NCI-H2107 (cell line): ENCODE measurements around the gene CRACR2A.

Experiments
- DNase-seq: peaks from one replicate; lab custom pipeline; 2025; lab: John Stamatoyannopoulos, UW

CRACR2A gene

DNA sequence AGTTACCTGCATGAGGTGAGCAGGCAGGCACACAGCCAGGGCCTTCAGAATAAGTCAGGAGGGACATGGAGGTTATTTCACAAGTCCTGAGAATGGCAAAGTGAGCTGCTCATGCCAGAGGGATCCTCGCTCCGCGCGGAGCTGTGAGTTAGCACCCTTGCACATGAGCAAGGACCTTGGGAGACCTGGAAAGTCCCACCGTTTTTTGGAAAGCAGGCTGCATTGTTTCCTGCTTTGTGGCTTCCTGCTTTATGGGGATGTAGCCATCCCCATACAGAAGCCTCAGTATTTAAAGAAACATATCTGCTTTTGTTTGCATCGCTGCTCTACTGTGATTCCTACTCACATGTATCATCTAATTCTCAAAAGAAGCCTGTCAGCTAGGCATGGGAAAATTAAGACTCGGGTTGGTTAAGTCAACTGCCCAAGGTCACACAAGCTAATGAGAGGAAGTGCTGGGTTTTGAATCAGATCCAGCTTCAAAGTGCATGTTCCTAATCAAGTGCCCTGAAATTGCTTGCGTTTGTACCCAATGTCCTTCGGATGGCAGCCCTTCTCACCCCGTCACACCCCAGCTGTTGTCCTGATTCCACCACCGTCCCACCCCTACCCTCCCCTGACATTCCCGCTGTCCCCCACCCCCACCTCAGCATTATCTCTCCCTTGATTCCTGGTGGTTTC, 106.2 kb downstream of the CRACR2A start:
- no peak for DNase-seq

- no peak for DNase-seq
Observed at GRCh38 chr12:3645091-3645490, 107.8 kb downstream of the CRACR2A start.

GRCh38 chr12:3644104-3644503, 108.8 kb downstream of the CRACR2A start:
- no peak for DNase-seq

GRCh38 chr12:3641428-3642018, 111.4 kb downstream of the CRACR2A start:
- no peak for DNase-seq

GRCh38 chr12:3636328-3636727, 116.6 kb downstream of the CRACR2A start:
- no peak for DNase-seq

- no peak for DNase-seq
Observed at GRCh38 chr12:3634348-3634747, 118.6 kb downstream of the CRACR2A start.

DNA sequence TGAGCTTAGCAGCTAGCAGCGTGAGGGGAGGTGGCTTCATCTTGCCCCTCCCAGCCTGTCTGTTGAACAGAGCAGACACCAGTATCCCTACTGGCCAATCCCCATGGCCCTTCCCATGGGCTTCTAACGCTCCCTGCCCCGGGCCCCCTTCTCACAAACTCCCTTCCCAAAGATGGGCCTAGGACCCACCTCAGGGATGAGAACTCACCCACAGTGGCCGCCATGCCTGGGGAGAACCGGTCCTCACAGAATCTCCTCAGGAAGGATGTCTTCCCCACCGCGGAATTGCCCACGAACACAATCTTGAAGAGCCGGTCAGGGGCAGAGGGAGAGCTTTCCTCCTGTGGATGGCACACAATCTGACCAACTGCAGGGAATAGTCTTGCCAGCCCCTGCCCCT, 119.5 kb downstream of the CRACR2A start:
- DNase-seq: no peak

DNA sequence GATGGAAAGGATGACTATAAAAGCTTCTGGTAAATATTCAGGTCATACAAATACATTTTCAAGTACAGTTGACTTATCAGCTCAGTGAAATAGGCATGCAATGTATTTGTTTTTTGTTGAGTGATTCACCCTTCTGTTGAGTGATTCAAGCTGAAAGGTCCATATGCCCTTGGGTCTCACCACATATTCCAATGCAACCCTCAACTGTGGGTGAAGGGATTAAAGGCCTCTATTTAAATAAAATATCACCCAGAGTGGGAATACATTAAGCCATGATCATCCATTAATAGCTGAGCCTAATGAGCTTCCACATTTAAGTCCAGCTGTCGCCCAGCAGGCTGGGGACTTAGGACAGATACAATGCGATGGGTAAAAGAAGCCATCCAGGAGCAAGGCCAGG, 120.2 kb downstream of the CRACR2A start:
- DNase-seq: no peak

- no peak for DNase-seq
Observed at GRCh38 chr12:3632256-3632655, 120.7 kb downstream of the CRACR2A start.

- DNase-seq: no peak
Observed at GRCh38 chr12:3631759-3632158, 121.2 kb downstream of the CRACR2A start.

DNA sequence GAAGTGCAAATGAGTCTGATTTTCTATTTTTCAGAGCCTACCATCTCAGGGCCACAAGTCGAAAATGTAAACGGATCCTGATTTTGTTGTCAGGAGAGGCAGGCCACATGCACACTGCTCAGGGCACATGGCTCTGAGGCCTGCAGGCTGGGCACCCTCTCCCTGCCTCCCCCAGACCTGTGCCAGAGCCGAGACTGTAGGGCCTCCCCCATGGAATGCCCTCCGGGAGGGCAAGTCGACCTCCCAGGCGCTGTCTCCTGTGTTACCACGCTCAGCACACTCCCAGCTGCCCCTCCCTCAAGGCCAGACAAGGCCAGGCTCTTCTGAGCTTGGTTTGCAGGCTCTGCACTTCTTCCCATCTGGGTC, 121.7 kb downstream of the CRACR2A start:
- no peak for DNase-seq

- no peak for DNase-seq
Observed at GRCh38 chr12:3630621-3631271, 122.2 kb downstream of the CRACR2A start.

- no peak for DNase-seq
Observed at GRCh38 chr12:3630111-3630510, 122.8 kb downstream of the CRACR2A start.

DNA sequence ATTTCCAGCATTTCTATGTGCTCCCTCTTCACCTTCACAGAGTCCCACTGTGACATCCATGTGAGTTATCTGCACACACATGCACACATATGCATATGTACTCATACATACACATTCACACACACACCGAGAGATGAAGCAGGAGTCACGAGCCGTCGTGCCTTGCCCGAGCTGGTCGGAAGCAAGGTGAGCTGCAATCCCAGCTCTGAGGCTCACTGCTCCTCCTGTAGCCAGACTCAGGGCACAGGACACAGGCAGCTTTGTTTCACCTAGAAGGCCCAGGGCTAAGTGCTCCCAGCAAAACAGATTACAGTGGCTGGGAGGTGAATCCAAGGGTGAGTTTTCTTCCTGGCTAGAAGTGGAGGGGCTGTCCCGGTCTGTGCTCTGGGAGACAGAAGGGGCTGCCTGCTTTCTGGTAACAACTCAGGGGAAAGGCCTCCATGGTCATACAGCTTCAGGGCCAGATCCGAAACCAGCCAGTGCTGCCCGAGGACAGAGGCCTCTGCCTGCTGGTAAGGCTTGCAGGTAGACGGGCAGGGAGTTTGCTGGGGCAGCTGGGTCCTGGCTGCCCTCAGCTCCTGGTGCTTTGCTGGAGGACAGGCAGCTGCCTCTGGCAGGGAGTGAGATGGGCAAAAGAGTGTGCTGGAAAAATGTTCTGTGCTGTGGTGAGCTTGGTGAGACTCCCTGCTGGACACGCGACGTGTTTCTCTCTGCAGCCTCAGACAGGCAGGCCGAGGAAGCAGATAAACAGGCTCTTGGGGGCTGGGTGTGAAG, 123.7 kb downstream of the CRACR2A start:
- DNase-seq: no peak

DNA sequence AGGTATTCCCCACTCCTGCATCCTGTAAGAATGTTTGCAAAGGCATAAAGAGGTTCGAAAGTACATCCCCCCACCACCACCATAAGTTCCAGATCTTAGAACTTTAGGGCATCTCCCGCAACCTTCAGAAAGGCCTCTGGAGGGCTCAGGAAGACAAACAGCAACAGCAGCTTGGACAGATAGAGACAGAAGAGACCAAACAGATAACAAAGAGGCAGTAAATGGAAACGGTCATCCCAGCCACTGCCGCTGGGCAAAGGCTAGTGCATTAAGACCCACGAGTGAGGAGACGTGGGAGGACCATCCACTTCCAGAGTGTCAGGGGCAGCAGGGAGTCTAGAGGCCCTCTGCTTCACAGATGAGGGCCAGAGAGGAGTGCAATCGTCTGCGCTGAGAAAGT, 124.3 kb downstream of the CRACR2A start:
- no peak for DNase-seq

DNA sequence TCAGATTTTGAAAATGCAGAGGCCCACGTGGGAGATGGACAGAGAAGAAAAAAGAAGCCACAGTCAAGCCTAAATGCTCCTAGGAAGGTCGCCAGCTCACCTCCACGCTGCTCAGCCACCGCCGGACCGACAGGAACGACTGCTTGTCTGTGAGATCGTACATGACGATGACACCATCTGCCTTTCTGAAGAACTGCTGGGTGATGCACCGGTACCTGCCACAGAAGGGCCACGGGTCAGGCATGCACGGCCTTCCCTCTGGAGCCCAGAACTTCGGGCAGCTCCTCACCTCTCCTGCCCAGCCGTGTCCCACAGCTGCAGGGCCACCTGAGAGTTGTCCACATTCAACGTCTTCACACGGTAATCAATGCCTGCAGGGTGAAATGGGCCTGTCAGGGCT, 125.6 kb downstream of the CRACR2A start:
- no peak for DNase-seq

GRCh38 chr12:3624273-3624672, 128.6 kb downstream of the CRACR2A start:
- DNase-seq: no peak

DNA sequence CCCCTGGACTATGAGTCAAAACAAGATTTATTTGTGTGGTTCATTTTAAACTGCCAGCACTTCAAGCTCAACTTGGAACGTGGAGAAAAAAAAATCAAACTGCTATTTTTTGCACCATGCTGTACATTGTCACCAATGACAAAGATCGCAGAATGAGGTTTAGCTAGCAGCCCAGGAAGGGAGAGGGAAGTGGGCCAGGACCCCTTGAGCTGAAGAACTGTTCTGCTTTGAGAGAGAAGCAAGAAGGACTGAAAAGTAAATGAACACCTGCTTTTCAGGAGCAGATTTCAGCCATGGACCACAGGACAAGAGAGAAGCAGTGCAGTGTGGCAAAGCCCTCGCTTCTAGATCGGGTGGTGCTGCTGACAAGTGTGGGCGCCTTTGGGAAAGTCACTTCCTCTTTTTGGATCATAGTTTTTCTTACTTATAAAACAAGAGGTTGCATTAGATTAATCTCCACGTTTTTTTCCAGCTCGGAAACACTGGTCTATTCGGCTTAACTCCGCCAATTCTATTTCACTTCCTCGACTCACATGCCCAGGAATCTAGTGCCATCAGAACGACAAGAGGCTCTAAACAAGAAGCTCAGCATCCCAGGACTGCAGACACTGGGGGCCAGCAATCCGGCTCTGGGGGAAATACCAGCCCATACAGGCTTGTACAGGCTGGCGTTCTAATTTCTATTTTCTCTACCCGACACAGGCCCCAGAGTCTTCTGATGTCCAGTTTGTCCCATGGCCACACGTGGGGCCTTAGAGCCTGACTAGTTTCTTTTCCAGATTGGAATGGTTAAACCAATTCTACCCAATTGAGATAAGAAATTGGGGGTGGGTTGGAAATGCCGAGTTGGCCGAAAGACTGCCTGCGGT, 129.9 kb downstream of the CRACR2A start:
- no peak for DNase-seq

DNA sequence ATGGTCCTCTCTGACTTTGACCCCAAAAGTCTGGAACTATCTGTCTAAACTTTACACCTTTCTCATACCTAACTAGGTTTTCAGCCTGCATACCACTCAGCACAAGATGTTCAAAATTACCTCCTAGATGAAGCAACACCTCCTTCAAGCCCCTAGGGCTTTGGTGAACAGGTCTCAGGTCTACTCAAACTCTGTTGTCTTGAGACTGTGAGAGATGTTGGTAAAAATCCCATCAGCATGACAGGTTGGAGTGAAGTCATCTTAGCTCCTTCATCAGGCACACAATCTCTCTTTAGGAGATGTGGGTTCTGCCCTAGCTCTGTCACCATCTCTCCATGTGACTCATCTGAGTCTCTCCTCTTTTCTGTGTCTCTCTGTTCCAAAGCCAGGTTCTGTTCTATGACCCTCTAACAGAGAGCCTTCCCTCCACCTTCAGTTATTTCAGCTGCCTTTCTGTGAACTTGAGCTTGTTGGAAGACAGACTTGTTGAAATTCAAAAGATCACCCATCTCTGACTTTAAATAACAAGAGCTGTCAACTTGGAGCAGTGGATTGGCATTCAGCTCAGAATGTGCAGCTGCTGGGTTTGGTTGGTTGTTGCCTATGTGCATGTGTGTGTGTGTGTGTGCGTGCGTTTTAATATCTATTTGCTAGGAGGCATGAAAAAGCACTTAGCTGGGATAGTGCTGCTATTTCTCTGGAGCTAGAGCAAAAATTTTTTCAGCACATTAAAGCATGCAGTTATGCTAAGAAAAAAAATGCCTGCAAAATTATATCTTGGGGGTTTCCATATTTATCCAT, 130.7 kb downstream of the CRACR2A start:
- no peak for DNase-seq

DNA sequence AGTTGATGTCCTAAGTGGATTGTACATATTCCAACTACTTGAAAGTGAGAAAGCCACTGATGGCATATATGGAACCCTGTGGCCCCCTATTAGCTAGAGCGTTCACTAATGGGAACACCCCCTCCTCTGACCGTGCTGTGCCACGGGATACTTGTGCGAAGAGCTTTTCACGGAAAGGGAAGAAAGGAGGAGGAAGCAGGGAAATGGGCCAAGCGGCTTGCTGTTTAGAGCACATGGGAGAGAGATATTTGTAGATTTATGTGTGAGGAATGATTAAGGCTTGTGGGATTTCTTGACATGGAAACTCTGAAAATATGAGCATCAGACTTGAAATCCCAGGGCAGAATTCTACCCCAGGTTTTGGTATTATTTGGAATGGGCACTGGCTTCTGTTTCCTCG, 132.1 kb downstream of the CRACR2A start:
- no peak for DNase-seq

GRCh38 chr12:3617565-3617964, 135.3 kb downstream of the CRACR2A start:
- DNase-seq: no peak
